ENCODE measurements around the gene TPT1.

DNA sequence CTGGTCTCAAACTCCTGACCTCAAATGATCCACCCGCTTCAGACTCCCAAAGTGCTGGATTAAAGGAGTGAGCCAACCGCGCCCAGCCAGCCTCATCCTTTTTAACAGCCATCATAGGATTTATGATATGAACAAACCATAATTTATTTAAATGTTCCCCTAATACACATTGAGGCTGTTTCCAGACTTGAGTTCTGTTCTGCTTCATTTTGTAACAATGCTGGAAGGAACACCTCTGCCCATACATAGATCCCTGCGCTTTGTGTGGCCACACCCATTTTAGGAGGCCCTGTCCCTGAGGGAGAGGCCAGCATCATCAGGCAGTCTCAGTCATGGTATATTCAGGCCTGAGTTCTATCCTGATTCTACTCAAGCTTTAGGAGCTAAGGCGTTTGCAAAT is 35.9 kb downstream of the TPT1 start:
- TF ChIP-seq, protein P1, sequence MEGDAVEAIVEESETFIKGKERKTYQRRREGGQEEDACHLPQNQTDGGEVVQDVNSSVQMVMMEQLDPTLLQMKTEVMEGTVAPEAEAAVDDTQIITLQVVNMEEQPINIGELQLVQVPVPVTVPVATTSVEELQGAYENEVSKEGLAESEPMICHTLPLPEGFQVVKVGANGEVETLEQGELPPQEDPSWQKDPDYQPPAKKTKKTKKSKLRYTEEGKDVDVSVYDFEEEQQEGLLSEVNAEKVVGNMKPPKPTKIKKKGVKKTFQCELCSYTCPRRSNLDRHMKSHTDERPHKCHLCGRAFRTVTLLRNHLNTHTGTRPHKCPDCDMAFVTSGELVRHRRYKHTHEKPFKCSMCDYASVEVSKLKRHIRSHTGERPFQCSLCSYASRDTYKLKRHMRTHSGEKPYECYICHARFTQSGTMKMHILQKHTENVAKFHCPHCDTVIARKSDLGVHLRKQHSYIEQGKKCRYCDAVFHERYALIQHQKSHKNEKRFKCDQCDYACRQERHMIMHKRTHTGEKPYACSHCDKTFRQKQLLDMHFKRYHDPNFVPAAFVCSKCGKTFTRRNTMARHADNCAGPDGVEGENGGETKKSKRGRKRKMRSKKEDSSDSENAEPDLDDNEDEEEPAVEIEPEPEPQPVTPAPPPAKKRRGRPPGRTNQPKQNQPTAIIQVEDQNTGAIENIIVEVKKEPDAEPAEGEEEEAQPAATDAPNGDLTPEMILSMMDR (IDR thresholded peaks at IDR 0.05), result no peak
- no peak for TF ChIP-seq POLR2A (IDR thresholded peaks at IDR 0.05)

Measured in ovary (tissue), 3 donors.